GM18951 (cell line): Measurements from ENCODE around the gene ZWILCH.

Source experiments
- POLR2A ChIP-seq: IDR thresholded peaks from 4 replicates; pipeline ENCODE4 v1.6.1; 2011; ENCODE audit warnings: mild to moderate bottlenecking; ENCODE audit not compliant: insufficient read length, insufficient read depth; ENCODE audit errors: extremely low read depth
- in situ Hi-C: fragments of 300-500 bp; cut with MboI; formaldehyde crosslinking; loops from one replicate; pipeline ENCODE4 v1.12.0; 2022; ENCODE audit warnings: low sequenced_read_pairs, mixed read lengths, inconsistent platforms; ENCODE audit not compliant: unreplicated experiment

Gene ZWILCH

GRCh38 chr15:66535056-66535455 lies 29.9 kb downstream of the ZWILCH start:
- no peak for TF ChIP-seq POLR2A
- in situ Hi-C loops: no loop called here

GRCh38 chr15:66542896-66543295 lies 37.8 kb downstream of the ZWILCH start:
- in situ Hi-C loops: no loop called here
- TF ChIP-seq POLR2A: no peak

GRCh38 chr15:66545255-66545654 lies 40.1 kb downstream of the ZWILCH start:
- in situ Hi-C loops: no loop called here

GRCh38 chr15:66555685-66556084 lies 50.6 kb downstream of the ZWILCH start:
- no peak for TF ChIP-seq POLR2A
- in situ Hi-C loops: no loop called here

More at GRCh38 chr15:66545255-66545654, 40.1 kb downstream of the ZWILCH start:
- no peak for TF ChIP-seq POLR2A

- in situ Hi-C loops: no loop called here
- TF ChIP-seq POLR2A: no peak
Measured at GRCh38 chr15:66558271-66558670, 53.1 kb downstream of the ZWILCH start.

GRCh38 chr15:66560856-66561525 lies 55.9 kb downstream of the ZWILCH start:
- in situ Hi-C loops: no loop called here
- TF ChIP-seq POLR2A: no peak

GRCh38 chr15:66563126-66563525 lies 58.0 kb downstream of the ZWILCH start:
- TF ChIP-seq POLR2A: no peak
- in situ Hi-C loops: no loop called here

- in situ Hi-C loops: no loop called here
- no peak for TF ChIP-seq POLR2A
Measured at GRCh38 chr15:66563566-66564110, 58.5 kb downstream of the ZWILCH start.

- TF ChIP-seq POLR2A: no peak
- in situ Hi-C loops: no loop called here
Measured at GRCh38 chr15:66564136-66565041, 59.3 kb downstream of the ZWILCH start.

- in situ Hi-C loops: no loop called here
- no peak for TF ChIP-seq POLR2A
Measured at GRCh38 chr15:66565141-66565641, 60.1 kb downstream of the ZWILCH start.

GRCh38 chr15:66565741-66566144 lies 60.6 kb downstream of the ZWILCH start, which contains the start of gene LCTL:
Gene LCTL (minus strand): TSS chr15:66565998. CDS start chr15:66565365, 633 bp downstream.
- in situ Hi-C loops: no loop called here
- no peak for TF ChIP-seq POLR2A

- TF ChIP-seq POLR2A: no peak
- in situ Hi-C loops: no loop called here
Measured at GRCh38 chr15:66566963-66567531, 61.9 kb downstream of the ZWILCH start.

GRCh38 chr15:66567897-66568296 lies 62.8 kb downstream of the ZWILCH start:
- TF ChIP-seq POLR2A: no peak
- in situ Hi-C loops: no loop called here
